Liver (tissue), 9 donors: ENCODE results near the gene UBE3D. TPM values are rescaled to one million over a fixed set of nuclear protein-coding genes. Genes with fewer than 3 reads are reported as not detected.
"Not testable (repeated sequence)": the region's sequence is repeated elsewhere in the genome, so short reads cannot be mapped to it uniquely, and the experiment has no call there.

ENCODE experiments used
- DNase-seq: peaks from one replicate; pipeline ENCODE4 v3.0.0-alpha.2; 2017; ENCODE audit warnings: low spot score
- H3K27ac ChIP-seq, 2 donors: one replicate each; pipeline ENCODE4 v1.7.0; 2013; ENCODE audit warnings: inconsistent platforms in 2 of 2, low read length in 2 of 2, control low read depth in 1 of 2, low read depth in 1 of 2, mild to moderate bottlenecking in 1 of 2
- H3K27me3 ChIP-seq, 4 donors: one replicate each; pipeline versions ENCODE4 v1.6.1 to v1.7.0; 2013; ENCODE audit warnings: low read length in 3 of 4, inconsistent platforms in 1 of 4, mild to moderate bottlenecking in 1 of 4, moderate library complexity in 1 of 4; ENCODE audit not compliant: control insufficient read depth in 4 of 4, insufficient read depth in 4 of 4
- H3K36me3 ChIP-seq, 4 donors: one replicate each; pipeline versions ENCODE4 v1.6.1 to v1.7.0; 2013; ENCODE audit warnings: low read length in 3 of 4, mild to moderate bottlenecking in 3 of 4, low read depth in 1 of 4, moderate library complexity in 1 of 4; ENCODE audit not compliant: control insufficient read depth in 4 of 4, insufficient read depth in 3 of 4
- H3K4me1 ChIP-seq, 4 donors: one replicate each; pipeline versions ENCODE4 v1.6.1 to v1.7.0; 2013; ENCODE audit warnings: low read length in 3 of 4, mild to moderate bottlenecking in 3 of 4, moderate library complexity in 1 of 4; ENCODE audit not compliant: control insufficient read depth in 4 of 4, insufficient read depth in 4 of 4
- H3K4me3 ChIP-seq, 3 donors: one replicate each; pipeline versions ENCODE4 v1.6.1 to v1.7.0; 2013; ENCODE audit warnings: low read length in 3 of 3, control low read depth in 1 of 3, low read depth in 1 of 3, mild to moderate bottlenecking in 1 of 3
- H3K9ac ChIP-seq, 2 donors: one replicate each; pipeline ENCODE4 v1.7.0; 2013; ENCODE audit warnings: low read length in 2 of 2, mild to moderate bottlenecking in 2 of 2, moderate library complexity in 2 of 2, control low read depth in 1 of 2, low read depth in 1 of 2
- H3K9me3 ChIP-seq, 4 donors: one replicate each; pipeline versions ENCODE4 v1.6.1 to v1.7.0; 2013; ENCODE audit warnings: low read length in 3 of 4; ENCODE audit not compliant: control insufficient read depth in 4 of 4
- ATF3 ChIP-seq: IDR thresholded peaks from 2 replicates; pipeline ENCODE4 v1.6.1; 2016; ENCODE audit warnings: antibody characterized with exemption
- CTCF ChIP-seq: fragments of 150-350 bp; IDR thresholded peaks from 2 replicates; pipeline ENCODE4 v1.5.1; 2017; ENCODE audit warnings: improper control_type of control experiment, low read depth, low read length; ENCODE audit not compliant: missing input control
- EGR1 ChIP-seq, 2 donors: IDR thresholded peaks; 2 replicates each; pipeline ENCODE4 v1.6.1; 2016 to 2018; ENCODE audit warnings: antibody characterized with exemption in 2 of 2, low read depth in 2 of 2
- FOXA2 ChIP-seq: IDR thresholded peaks from 2 replicates; pipeline ENCODE4 v1.6.1; 2016; ENCODE audit warnings: antibody characterized with exemption
- GABPA ChIP-seq, 2 donors: IDR thresholded peaks in 1 of 2; conservative IDR thresholded peaks in 1 of 2; 2 replicates each; pipeline ENCODE4 v1.6.1; 2016; ENCODE audit warnings: antibody characterized with exemption in 2 of 2, mild to moderate bottlenecking in 1 of 2, moderate library complexity in 1 of 2
- HNF4A ChIP-seq, 2 donors: conservative IDR thresholded peaks; 2 replicates each; pipeline ENCODE4 v1.6.1; 2016; ENCODE audit warnings: antibody characterized with exemption in 2 of 2, mild to moderate bottlenecking in 2 of 2
- HNF4G ChIP-seq: IDR thresholded peaks from 2 replicates; pipeline ENCODE4 v1.6.1; 2016; ENCODE audit warnings: antibody characterized with exemption
- JUND ChIP-seq, 2 donors: IDR thresholded peaks; 2 replicates each; pipeline ENCODE4 v1.6.1; 2016; ENCODE audit warnings: antibody characterized with exemption in 2 of 2
- MAX ChIP-seq: IDR thresholded peaks from 2 replicates; pipeline ENCODE4 v1.6.1; 2016; ENCODE audit warnings: antibody characterized with exemption
- NR2F2 ChIP-seq: IDR thresholded peaks from 2 replicates; pipeline ENCODE4 v1.6.1; 2016; ENCODE audit warnings: antibody characterized with exemption
- RAD21 ChIP-seq, 2 donors: IDR thresholded peaks; 2 replicates each; pipeline ENCODE4 v1.6.1; 2016; ENCODE audit warnings: antibody characterized with exemption in 2 of 2, mild to moderate bottlenecking in 2 of 2
- TAF1 ChIP-seq: conservative IDR thresholded peaks from 2 replicates; pipeline ENCODE4 v1.6.1; 2016; ENCODE audit warnings: antibody characterized with exemption, mild to moderate bottlenecking
- YY1 ChIP-seq: IDR thresholded peaks from 2 replicates; pipeline ENCODE4 v1.6.1; 2016; ENCODE audit warnings: antibody characterized with exemption, mild to moderate bottlenecking
- WGBS: extraction: QIAGEN DNeasy Blood & Tissue Kit; methylation state at CpG from one replicate; pipeline ENCODE4 v1.1.7; 2013; 5-methylcytosine and 5-hydroxymethylcytosine counted together
- polyA plus RNA-seq, 2 donors: library from polyadenylated mRNA; stranded (reverse) in 1 of 2; unstranded in 1 of 2; fragments of 200-250 nt in 1 of 2; fragments of >200 nt in 1 of 2; fragmentation: Nextera tagmentation in 1 of 2; extraction: Ambion mirVana in 1 of 2; gene quantifications; one replicate each; pipeline versions ENCODE4 v1.2.1 to v1.2.3, GENCODE V29; 2013 to 2015
- total RNA-seq, 2 donors: library from RNA; depleted of rRNA; stranded (reverse); fragments of >200 nt; gene quantifications; one replicate each; pipeline ENCODE4 v1.2.3, GENCODE V29; 2014
- TF ChIP-seq, protein P1 (sequence below): IDR thresholded peaks from 2 replicates; pipeline ENCODE4 v1.6.1; 2016; ENCODE audit warnings: antibody characterized with exemption
- donor health status: healthy.
- donor health status: healthy.
- donor health status: healthy.
- donor health status: healthy.
- donor health status: healthy.

Gene UBE3D
- total and polyA plus RNA-seq, 4 donors, result 0.78 to 6.4 (median 1.9) TPM

DNA sequence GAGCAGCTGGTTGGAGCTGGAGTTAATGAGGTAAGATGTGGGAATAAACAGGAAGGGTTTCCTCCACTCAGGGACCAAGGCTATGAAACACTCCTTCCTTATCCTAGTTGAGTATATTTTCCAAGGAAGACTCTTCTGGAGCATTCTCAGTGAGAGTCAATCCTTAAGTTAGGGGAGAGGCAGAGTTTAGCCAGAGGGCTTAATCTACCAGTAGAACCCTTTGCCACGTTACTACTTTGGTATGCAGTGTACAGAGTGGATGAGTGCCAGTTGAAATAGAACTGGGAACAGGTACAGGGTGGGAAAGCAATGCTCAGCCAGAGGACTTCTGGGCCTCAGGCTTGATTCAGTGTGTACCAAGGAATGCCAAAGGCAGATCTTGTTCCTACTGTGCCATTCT, 114.3 kb downstream of the UBE3D start (continued):
- TF ChIP-seq ATF3 (no peak), TAF1 (no peak), RAD21 (IDR thresholded peaks at IDR 0.05) (no peak), HNF4G (no peak), NR2F2 (no peak), MAX (no peak)
- TF ChIP-seq, protein P1, sequence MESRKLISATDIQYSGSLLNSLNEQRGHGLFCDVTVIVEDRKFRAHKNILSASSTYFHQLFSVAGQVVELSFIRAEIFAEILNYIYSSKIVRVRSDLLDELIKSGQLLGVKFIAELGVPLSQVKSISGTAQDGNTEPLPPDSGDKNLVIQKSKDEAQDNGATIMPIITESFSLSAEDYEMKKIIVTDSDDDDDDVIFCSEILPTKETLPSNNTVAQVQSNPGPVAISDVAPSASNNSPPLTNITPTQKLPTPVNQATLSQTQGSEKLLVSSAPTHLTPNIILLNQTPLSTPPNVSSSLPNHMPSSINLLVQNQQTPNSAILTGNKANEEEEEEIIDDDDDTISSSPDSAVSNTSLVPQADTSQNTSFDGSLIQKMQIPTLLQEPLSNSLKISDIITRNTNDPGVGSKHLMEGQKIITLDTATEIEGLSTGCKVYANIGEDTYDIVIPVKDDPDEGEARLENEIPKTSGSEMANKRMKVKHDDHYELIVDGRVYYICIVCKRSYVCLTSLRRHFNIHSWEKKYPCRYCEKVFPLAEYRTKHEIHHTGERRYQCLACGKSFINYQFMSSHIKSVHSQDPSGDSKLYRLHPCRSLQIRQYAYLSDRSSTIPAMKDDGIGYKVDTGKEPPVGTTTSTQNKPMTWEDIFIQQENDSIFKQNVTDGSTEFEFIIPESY, result no peak

DNA sequence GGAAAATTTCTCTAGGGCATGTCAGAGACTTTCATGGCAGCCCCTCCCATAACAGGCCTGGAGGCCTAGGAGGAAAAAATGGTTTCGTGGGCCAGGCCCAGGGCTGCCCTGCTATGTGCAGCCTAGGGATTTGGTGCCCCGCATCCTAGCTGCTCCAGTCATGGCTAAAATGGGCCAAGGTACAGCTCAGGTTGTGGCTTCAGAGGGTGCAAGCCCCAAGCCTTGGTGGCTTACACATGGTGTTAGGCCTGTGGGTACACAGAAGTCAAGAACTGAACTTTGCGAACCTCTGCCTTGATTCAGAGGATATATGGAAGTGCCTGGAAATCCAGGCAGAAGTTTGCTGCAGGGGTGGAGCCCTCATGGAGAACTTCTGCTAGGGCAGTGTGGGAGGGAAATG, 134.7 kb downstream of the UBE3D start:
- not testable (repeated sequence) for H3K36me3 ChIP-seq, DNase-seq, H3K4me1 ChIP-seq, H3K9ac ChIP-seq, H3K9me3 ChIP-seq, H3K27ac ChIP-seq, H3K4me3 ChIP-seq, H3K27me3 ChIP-seq
- WGBS, result 100% methylated on average over 3 of the region's 3 CpGs

- Histone ChIP-seq H3K9me3 (no peaks in the 10 kb centered on the region), H3K27me3 (no peaks in the 10 kb centered on the region), H3K4me1 (no peaks in the 10 kb centered on the region), H3K27ac (no peak overlapping the region), H3K4me3 (no peak overlapping the region), H3K9ac (no peak overlapping the region), H3K36me3 (no peaks in the 10 kb centered on the region)
- TF ChIP-seq ATF3 (no peak), EGR1 (IDR thresholded peaks at IDR 0.05; ENCODE audit: low read depth in 2 of 2) (no peak)
- DNase-seq, result no peak
- 79% methylated on average over 3 of the region's 3 CpGs for WGBS
Observed at GRCh38 chr6:82924799-82925535, 140.7 kb downstream of the UBE3D start.

DNA sequence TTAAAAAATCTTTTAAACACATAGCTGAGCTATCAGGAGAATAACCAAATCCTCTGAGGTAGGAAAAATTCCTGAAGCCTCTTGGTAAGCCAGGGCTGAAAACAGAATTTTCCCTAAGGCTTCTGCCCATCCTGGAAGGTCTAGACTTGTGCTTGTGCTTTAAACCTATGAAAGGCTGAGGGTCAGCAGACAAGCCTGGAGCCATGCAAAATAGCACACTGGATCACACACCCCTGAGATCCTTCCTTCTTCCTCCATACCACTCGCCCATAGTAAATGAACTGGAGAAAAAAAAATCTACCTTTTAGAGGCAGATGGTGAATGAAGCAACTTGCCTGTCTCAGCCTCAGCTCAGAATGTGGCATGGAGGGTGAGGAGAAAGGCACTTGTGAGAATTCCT, 144.4 kb downstream of the UBE3D start:
- no peak for DNase-seq
- no peak overlapping the region for H3K9ac ChIP-seq
- H3K4me3 ChIP-seq, result no peak overlapping the region
- 93% methylated on average over 1 of the region's 1 CpG for WGBS
- H3K27ac ChIP-seq, result no peak overlapping the region
- TF ChIP-seq FOXA2, result no peak
- TF ChIP-seq HNF4A (conservative IDR thresholded peaks at IDR 0.05), result no peak
- TF ChIP-seq GABPA (IDR thresholded peaks at IDR 0.05 in 1 of 2, conservative IDR thresholded peaks at IDR 0.05 in 1 of 2), result no peak
- no peak for TF ChIP-seq MAX
- no peak for TF ChIP-seq EGR1 (IDR thresholded peaks at IDR 0.05; ENCODE audit: low read depth in 2 of 2)
- TF ChIP-seq CTCF, result no peak
- TF ChIP-seq YY1, result no peak
- TF ChIP-seq JUND (IDR thresholded peaks at IDR 0.05), result no peak
- H3K4me1 ChIP-seq, result no peaks in the 10 kb centered on the region
- no peaks in the 10 kb centered on the region for H3K27me3 ChIP-seq
- H3K36me3 ChIP-seq, result no peaks in the 10 kb centered on the region
- H3K9me3 ChIP-seq, result no peaks in the 10 kb centered on the region
